ENCODE results near the gene TAS2R41. TPM values are rescaled to one million over a fixed set of nuclear protein-coding genes. Genes with fewer than 3 reads are reported as not detected.

Gene TAS2R41
- total and polyA plus RNA-seq, 2 of the 4 experiments (the other 2 are of a cell fraction), result not detected

GRCh38 chr7:143431109-143431508, 46.6 kb upstream of the TAS2R41 start:
- Histone ChIP-seq H2AFZ (replicated peaks; ENCODE audit: low read length, poor library complexity) (no peak overlapping the region), H3K4me1 (ENCODE audit: control insufficient read depth, insufficient read depth, low read length) (peaks cover 6% of the 10 kb centered on the region), H3K9me1 (ENCODE audit: insufficient read depth, low read length) (no peaks in the 10 kb centered on the region), H4K8ac (ENCODE audit: low read depth in 2 of 2, low read length in 2 of 2) (no peak overlapping the region), H4K5ac (ENCODE audit: low read depth, low read length) (no peak overlapping the region), H3K56ac (ENCODE audit: extremely low read depth, insufficient read depth, low read length) (no peak overlapping the region), H2BK15ac (ENCODE audit: low read depth, low read length) (no peak overlapping the region), H3K9me3 (ENCODE audit: control insufficient read depth, insufficient read depth, low read length) (no peaks in the 10 kb centered on the region), H2AK9ac (replicated peaks; ENCODE audit: low read depth, low read length, poor library complexity) (no peak overlapping the region), H3K27me3 (ENCODE audit: control insufficient read depth, insufficient read depth, low read length) (no peaks in the 10 kb centered on the region), H3K23ac (ENCODE audit: low read depth, low read length) (no peak overlapping the region), H2BK20ac (ENCODE audit: low read depth, low read length) (no peak overlapping the region), H3K9ac (ENCODE audit: low read depth, low read length) (no peak overlapping the region), H2BK5ac (ENCODE audit: low read depth, low read length, poor library complexity, severe bottlenecking) (no peak overlapping the region), H3K27ac (ENCODE audit: insufficient read depth, low read length) (no peak overlapping the region), H3K36me3 (ENCODE audit: control insufficient read depth, insufficient read depth, low read length) (no peaks in the 10 kb centered on the region), H3K14ac (replicated peaks; ENCODE audit: low read depth, low read length) (no peak overlapping the region), H3K79me1 (ENCODE audit: low read depth in 1 of 2, low read length in 2 of 2) (no peaks in the 10 kb centered on the region), H3K18ac (ENCODE audit: low read depth, low read length) (no peak overlapping the region), H3K4me3 (ENCODE audit: insufficient read depth, low read depth, low read length) (no peak overlapping the region), H4K91ac (ENCODE audit: insufficient read depth, low read depth, low read length) (no peak overlapping the region), H4K20me1 (ENCODE audit: insufficient read depth, low read length) (no peaks in the 10 kb centered on the region), H2BK120ac (ENCODE audit: low read depth, low read length) (no peak overlapping the region), H3K4me2 (ENCODE audit: low read depth, low read length) (no peak overlapping the region), H2AK5ac (ENCODE audit: low read depth, low read length) (no peak overlapping the region), H3K4ac (ENCODE audit: low read depth, low read length) (no peak overlapping the region)
- no TSS peak for BruUV-seq (replicated peaks)
- WGBS, 2 experiments (ENCODE audit: extremely low coverage in 2 of 2, insufficient read length in 1 of 2), result no CpG with 5 or more reads among the region's 2 CpGs
- POLR2A ChIA-PET (ENCODE audit: unreplicated experiment), result no interaction called here
- DNase-seq (no peak), ATAC-seq (ENCODE audit: low read depth) (no peak)
- dilution Hi-C loops (cut with HindIII; ENCODE audit: low sequenced_read_pairs, unreplicated experiment) (no loop called here), in situ Hi-C loops (cut with MboI; ENCODE audit: low sequenced_read_pairs) (loop anchor here (25.0 kb wide), 1 partner anchor 419 kb away; no protein-coding TSS in a partner anchor), intact Hi-C loops (cut with micrococcal nuclease) (loop anchor here (2.0 to 5.0 kb wide), 2 partner anchors 26 to 51 kb away; no protein-coding TSS in a partner anchor)
- TF ChIP-seq SMC3 (IDR thresholded peaks at IDR 0.05; ENCODE audit: low read depth, low read length) (no peak), MXI1 (IDR thresholded peaks at IDR 0.05; ENCODE audit: borderline replicate concordance, low read depth, low read length) (no peak), MAZ (IDR thresholded peaks at IDR 0.05; ENCODE audit: borderline replicate concordance, low read depth, low read length) (no peak), NFE2L2 (IDR thresholded peaks at IDR 0.05; ENCODE audit: low read depth, low read length) (no peak), POLR2A (IDR thresholded peaks at IDR 0.05; ENCODE audit: low read depth, low read length) (no peak), BHLHE40 (IDR thresholded peaks at IDR 0.05; ENCODE audit: low read depth, low read length) (no peak), ELK1 (IDR thresholded peaks at IDR 0.05; ENCODE audit: borderline replicate concordance, low read depth, low read length) (no peak), RFX5 (IDR thresholded peaks at IDR 0.05; ENCODE audit: low read depth, low read length) (no peak), RAD21 (IDR thresholded peaks at IDR 0.05; ENCODE audit: low read length) (no peak), CTCF (conservative IDR thresholded peaks at IDR 0.05; ENCODE audit: low read depth, low read length) (no peak)
- TF ChIP-seq, protein P1, sequence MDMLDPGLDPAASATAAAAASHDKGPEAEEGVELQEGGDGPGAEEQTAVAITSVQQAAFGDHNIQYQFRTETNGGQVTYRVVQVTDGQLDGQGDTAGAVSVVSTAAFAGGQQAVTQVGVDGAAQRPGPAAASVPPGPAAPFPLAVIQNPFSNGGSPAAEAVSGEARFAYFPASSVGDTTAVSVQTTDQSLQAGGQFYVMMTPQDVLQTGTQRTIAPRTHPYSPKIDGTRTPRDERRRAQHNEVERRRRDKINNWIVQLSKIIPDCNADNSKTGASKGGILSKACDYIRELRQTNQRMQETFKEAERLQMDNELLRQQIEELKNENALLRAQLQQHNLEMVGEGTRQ (IDR thresholded peaks at IDR 0.05; ENCODE audit: low read depth, low read length), result no peak
- CTCF ChIA-PET, result no interaction called here

All from IMR-90 (cell line).